IMR-90 (cell line): ENCODE data around the gene FGFRL1. TPM values are rescaled to one million over a fixed set of nuclear protein-coding genes. Genes with fewer than 3 reads are reported as not detected.
A peak's percentile ranks its signal among the peaks of the same experiment; 100 is the strongest.

Experiments
- ATAC-seq: fragments of 200-7000 bp; cut with Tn5 transposase; 2 replicates; pipeline ENCODE4 v1.9.1; 2020; ENCODE audit warnings: low read depth, mild to moderate bottlenecking, moderate library complexity
- BruUV-seq: library from RNA; stranded (reverse); fragments of 400-500 nt; replicated peaks from 2 replicates; lab custom pipeline; 2021; lab: Mats Ljungman, UMichigan
- CTCF ChIA-PET: fragments of 300-600 bp; formaldehyde crosslinking; extraction: SDS; loops from one replicate; lab custom pipeline; 2021; ENCODE audit warnings: antibody characterized with exemption; lab: Yijun Ruan, JAX
- POLR2A ChIA-PET: fragments of 300-600 bp; sonication (Branson Sonifier 250); formaldehyde crosslinking; loops from one replicate; lab custom pipeline; 2022; ENCODE audit warnings: antibody characterized with exemption; ENCODE audit not compliant: unreplicated experiment; lab: Charles Lee
- DNase-seq: peaks from one replicate; pipeline ENCODE4 v3.0.0; 2013
- H2AFZ ChIP-seq: replicated peaks from 2 replicates; pipeline ENCODE3; 2013; ENCODE audit warnings: low read length, mild to moderate bottlenecking; ENCODE audit not compliant: poor library complexity
- H2AK5ac ChIP-seq: 2 replicates; pipeline ENCODE4 v1.6.1; 2013; ENCODE audit warnings: low read depth, low read length, inconsistent platforms
- H2AK9ac ChIP-seq: replicated peaks from 2 replicates; pipeline ENCODE3; 2013; ENCODE audit warnings: mild to moderate bottlenecking, low read depth, low read length, moderate library complexity; ENCODE audit not compliant: poor library complexity
- H2BK120ac ChIP-seq: 2 replicates; pipeline ENCODE4 v1.6.1; 2013; ENCODE audit warnings: low read depth, low read length, inconsistent platforms
- H2BK15ac ChIP-seq: 3 replicates; pipeline ENCODE4 v1.6.1; 2013; ENCODE audit warnings: low read depth, low read length, inconsistent platforms
- H2BK20ac ChIP-seq: 2 replicates; pipeline ENCODE4 v1.6.1; 2013; ENCODE audit warnings: low read depth, mild to moderate bottlenecking, inconsistent platforms, low read length, moderate library complexity
- H2BK5ac ChIP-seq: 2 replicates; pipeline ENCODE4 v1.6.1; 2013; ENCODE audit warnings: mild to moderate bottlenecking, low read depth, low read length, inconsistent platforms; ENCODE audit not compliant: poor library complexity, severe bottlenecking
- H3K14ac ChIP-seq: replicated peaks from 2 replicates; pipeline ENCODE4 v1.6.1; 2013; ENCODE audit warnings: low read depth, low read length, inconsistent platforms
- H3K18ac ChIP-seq: 2 replicates; pipeline ENCODE4 v1.6.1; 2013; ENCODE audit warnings: low read depth, low read length, control low read depth
- H3K23ac ChIP-seq: 2 replicates; pipeline ENCODE4 v1.6.1; 2013; ENCODE audit warnings: low read depth, low read length, inconsistent platforms
- H3K27ac ChIP-seq: 2 replicates; pipeline ENCODE4 v1.5.1; 2013; ENCODE audit warnings: mild to moderate bottlenecking, control low read depth, low read length; ENCODE audit not compliant: insufficient read depth
- H3K27me3 ChIP-seq: 2 replicates; pipeline ENCODE4 v1.6.1; 2013; ENCODE audit warnings: low read length; ENCODE audit not compliant: control insufficient read depth, insufficient read depth
- H3K36me3 ChIP-seq: 2 replicates; pipeline ENCODE4 v1.6.1; 2013; ENCODE audit warnings: low read length, mixed read lengths; ENCODE audit not compliant: control insufficient read depth, insufficient read depth
- H3K4ac ChIP-seq: 2 replicates; pipeline ENCODE4 v1.6.1; 2013; ENCODE audit warnings: low read depth, low read length, inconsistent platforms
- H3K4me1 ChIP-seq: 2 replicates; pipeline ENCODE4 v1.6.1; 2013; ENCODE audit warnings: low read length, mixed read lengths; ENCODE audit not compliant: control insufficient read depth, insufficient read depth
- H3K4me2 ChIP-seq: 2 replicates; pipeline ENCODE4 v1.6.1; 2013; ENCODE audit warnings: low read depth, mild to moderate bottlenecking, control low read depth, low read length, moderate library complexity
- H3K4me3 ChIP-seq: 2 replicates; pipeline ENCODE4 v1.5.1; 2013; ENCODE audit warnings: low read depth, mild to moderate bottlenecking, control low read depth, low read length, moderate library complexity; ENCODE audit not compliant: insufficient read depth
- H3K56ac ChIP-seq: 2 replicates; pipeline ENCODE4 v1.6.1; 2013; ENCODE audit warnings: low read length, inconsistent platforms; ENCODE audit not compliant: insufficient read depth; ENCODE audit errors: extremely low read depth
- H3K79me1 ChIP-seq, 2 experiments: 2 replicates each; pipeline ENCODE4 v1.6.1; 2013; ENCODE audit warnings: low read length in 2 of 2, inconsistent platforms in 1 of 2, low read depth in 1 of 2
- H3K9ac ChIP-seq: 2 replicates; pipeline ENCODE4 v1.6.1; 2013; ENCODE audit warnings: low read depth, low read length, control low read depth
- H3K9me1 ChIP-seq: 2 replicates; pipeline ENCODE4 v1.6.1; 2013; ENCODE audit warnings: low read length, inconsistent platforms; ENCODE audit not compliant: insufficient read depth
- H3K9me3 ChIP-seq: 2 replicates; pipeline ENCODE4 v1.6.1; 2013; ENCODE audit warnings: low read length; ENCODE audit not compliant: control insufficient read depth, insufficient read depth
- H4K20me1 ChIP-seq: 2 replicates; pipeline ENCODE4 v1.6.1; 2013; ENCODE audit warnings: low read length, inconsistent platforms; ENCODE audit not compliant: insufficient read depth
- H4K5ac ChIP-seq: 2 replicates; pipeline ENCODE4 v1.6.1; 2013; ENCODE audit warnings: mild to moderate bottlenecking, low read depth, low read length, control low read depth
- H4K8ac ChIP-seq, 2 experiments: 2 replicates each; pipeline ENCODE4 v1.6.1; 2013; ENCODE audit warnings: low read depth in 2 of 2, low read length in 2 of 2, control low read depth in 1 of 2, inconsistent platforms in 1 of 2
- H4K91ac ChIP-seq: 2 replicates; pipeline ENCODE4 v1.6.1; 2013; ENCODE audit warnings: low read depth, low read length, inconsistent platforms; ENCODE audit not compliant: insufficient read depth
- BHLHE40 ChIP-seq: fragments of 150-350 bp; IDR thresholded peaks from 2 replicates; pipeline ENCODE4 v1.6.1; 2016; ENCODE audit warnings: mild to moderate bottlenecking, low read depth, low read length
- MXI1 ChIP-seq: IDR thresholded peaks from 2 replicates; pipeline ENCODE4 v1.6.1; 2012; ENCODE audit warnings: low read depth, mild to moderate bottlenecking, low read length, moderate library complexity, borderline replicate concordance
- NFE2L2 ChIP-seq: fragments of 150-350 bp; IDR thresholded peaks from 2 replicates; pipeline ENCODE4 v1.6.1; 2016; ENCODE audit warnings: low read depth, mild to moderate bottlenecking, low read length
- WGBS, 2 experiments: methylation state at CpG; one replicate each; pipeline versions ENCODE4 v1.1.5 to v1.1.7; 2013; ENCODE audit warnings: missing lambda C conversion rate in 2 of 2; ENCODE audit not compliant: insufficient read length in 1 of 2; ENCODE audit errors: extremely low coverage in 2 of 2; 5-methylcytosine and 5-hydroxymethylcytosine counted together
- dilution Hi-C: fragments of 300-500 bp; cut with HindIII; formaldehyde crosslinking; loops from one replicate; pipeline ENCODE4 v1.14.3; 2018; ENCODE audit warnings: low sequenced_read_pairs; ENCODE audit not compliant: unreplicated experiment
- in situ Hi-C: fragments of 300-500 bp; cut with MboI; formaldehyde crosslinking; loops from 3 replicates; pipeline ENCODE4 v1.14.3; 2019; ENCODE audit warnings: low sequenced_read_pairs, inconsistent platforms, mixed read lengths
- intact Hi-C: fragments of 100-400 bp; cut with micrococcal nuclease; formaldehyde crosslinking; loops from 2 replicates; pipeline ENCODE4 v1.10.0; 2022
- polyA plus RNA-seq, 3 experiments: library from polyadenylated mRNA; depleted of rRNA; stranded (reverse); fragments of >200 nt; gene quantifications; 2 replicates each; pipeline ENCODE4 v1.2.3, GENCODE V29; 2012; ENCODE audit warnings: low replicate concordance in 1 of 3
- total RNA-seq: library from RNA; depleted of rRNA; stranded (reverse); fragments of >200 nt; gene quantifications from 2 replicates; pipeline ENCODE4 v1.2.3, GENCODE V29; 2012
- TF ChIP-seq, protein P1 (sequence below): fragments of 150-350 bp; IDR thresholded peaks from 2 replicates; pipeline ENCODE4 v1.6.1; 2017; ENCODE audit warnings: mild to moderate bottlenecking, antibody characterized with exemption, low read length, low read depth

The FGFRL1 gene
- total and polyA plus RNA-seq, 2 of the 4 experiments (the other 2 are of a cell fraction), result 49.3 to 78.8 TPM

DNA sequence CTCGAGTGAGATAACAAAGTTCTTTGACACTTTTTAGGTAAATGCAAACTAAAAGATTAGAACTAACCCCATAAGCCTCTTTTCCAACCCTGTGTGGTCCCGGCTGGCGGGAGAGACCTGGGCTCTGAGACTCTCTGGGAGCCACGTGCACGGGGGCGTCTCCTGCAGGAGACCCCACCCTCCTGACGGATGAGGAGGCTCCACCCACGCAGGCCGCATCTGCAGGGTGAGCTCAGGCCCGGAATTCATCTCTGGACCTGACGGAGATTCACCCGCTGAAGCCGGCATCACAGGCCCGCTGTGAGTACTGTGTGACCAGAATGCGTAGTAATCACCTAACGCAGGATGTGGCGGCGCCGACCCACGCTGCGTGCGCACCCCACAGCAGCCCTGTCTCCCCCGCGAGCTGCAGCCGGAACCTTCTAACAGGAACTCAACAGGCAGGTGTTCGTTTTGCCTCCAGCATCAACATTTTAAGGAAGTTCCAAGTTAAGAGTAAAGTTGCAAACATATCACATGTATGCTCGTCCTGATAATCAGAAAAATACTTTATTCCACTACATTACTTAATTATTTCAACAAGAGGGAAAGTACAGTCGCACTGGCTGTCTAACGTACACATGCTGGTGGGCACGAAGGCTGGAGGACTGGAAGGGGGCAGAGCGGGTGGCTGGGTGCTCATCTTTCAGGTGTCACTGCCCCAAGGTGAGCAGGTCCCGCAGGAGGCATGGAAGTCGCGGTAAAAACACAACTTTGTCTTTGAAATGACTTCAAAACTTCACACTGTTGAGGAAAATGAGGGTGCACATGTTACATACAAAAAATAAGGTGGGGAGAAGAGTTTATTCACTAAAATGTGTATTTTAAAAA lies 44.5 kb downstream of the FGFRL1 start:
- Histone ChIP-seq H3K4me2 (no peak overlapping the region), H3K9me1 (no peaks in the 10 kb centered on the region), H2BK20ac (no peak overlapping the region), H3K18ac (no peak overlapping the region), H3K4ac (no peak overlapping the region; the same call in 1 of the 2 replicates), H3K9me3 (0 out of 2 replicates have a peak, but pooled peaks cover 2% of the 10 kb centered on the region), H2BK15ac (no peak overlapping the region), H3K23ac (no peak overlapping the region), H4K5ac (no peak overlapping the region), H4K8ac (no peak overlapping the region), H3K79me1 (no peaks in the 10 kb centered on the region), H3K36me3 (no peaks in the 10 kb centered on the region), H3K14ac (no peak overlapping the region), H3K4me1 (peaks cover 5% of the 10 kb centered on the region; the same call in 1 of the 2 replicates), H2BK120ac (no peak overlapping the region), H3K9ac (no peak overlapping the region), H4K91ac (no peak overlapping the region), H2AFZ (peak overlapping the region; percentile 37), H3K4me3 (no peak overlapping the region), H3K27me3 (peaks cover 60% of the 10 kb centered on the region), H4K20me1 (no peaks in the 10 kb centered on the region), H2AK5ac (no peak overlapping the region), H3K27ac (no peak overlapping the region), H2BK5ac (no peak overlapping the region), H3K56ac (no peak overlapping the region), H2AK9ac (no peak overlapping the region)
- 57% methylated on average over 14 of the region's 34 CpGs; no CpG with 5 or more reads in 1 of the 2 experiments for WGBS, 2 experiments
- intact Hi-C loops (no loop called here), dilution Hi-C loops (no loop called here), in situ Hi-C loops (no loop called here)
- POLR2A ChIA-PET, result no interaction called here
- TF ChIP-seq BHLHE40 (peak; percentile 58), NFE2L2 (no peak), MXI1 (no peak)
- TF ChIP-seq, protein P1, sequence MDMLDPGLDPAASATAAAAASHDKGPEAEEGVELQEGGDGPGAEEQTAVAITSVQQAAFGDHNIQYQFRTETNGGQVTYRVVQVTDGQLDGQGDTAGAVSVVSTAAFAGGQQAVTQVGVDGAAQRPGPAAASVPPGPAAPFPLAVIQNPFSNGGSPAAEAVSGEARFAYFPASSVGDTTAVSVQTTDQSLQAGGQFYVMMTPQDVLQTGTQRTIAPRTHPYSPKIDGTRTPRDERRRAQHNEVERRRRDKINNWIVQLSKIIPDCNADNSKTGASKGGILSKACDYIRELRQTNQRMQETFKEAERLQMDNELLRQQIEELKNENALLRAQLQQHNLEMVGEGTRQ, result peak; percentile 35; the same call in 1 of the 2 replicates
- CTCF ChIA-PET, result no interaction called here
- BruUV-seq, result no TSS peak
- peak; percentile 48 for DNase-seq
- peak; percentile 67; the same call in 1 of the 2 replicates for ATAC-seq
